ENCODE results near the gene DLK2. TPM values are rescaled to one million over a fixed set of nuclear protein-coding genes. Genes with fewer than 3 reads are reported as not detected.

The DLK2 gene
- total and polyA plus RNA-seq, 2 experiments from 2014 or later, result 0.21 to 0.47 TPM

DNA sequence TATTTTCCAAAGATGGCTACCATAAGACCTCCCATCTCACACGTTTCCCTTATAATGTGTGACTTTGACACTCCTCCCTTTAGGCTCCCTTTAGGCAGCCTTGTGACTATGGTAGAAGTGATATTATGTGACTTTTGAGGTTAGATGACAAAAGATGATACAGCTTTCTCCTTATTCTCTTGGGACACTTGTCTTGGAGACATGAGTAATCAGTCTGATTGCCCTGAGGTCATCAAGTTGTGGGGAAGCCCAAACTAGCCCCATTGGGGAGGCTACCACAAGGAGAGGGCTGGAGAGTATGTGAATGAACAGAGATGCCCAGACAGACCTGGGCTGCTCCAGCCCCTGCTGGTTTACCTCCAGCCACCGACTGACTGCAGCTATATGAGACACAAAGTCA lies 10.6 kb upstream of the DLK2 start:
- DNase-seq (ENCODE audit: low spot score) (no peak), ATAC-seq (no peak)
- H3K4me1 Mint-ChIP-seq, result peaks cover 5% of the 10 kb centered on the region
- TF ChIP-seq ZNF331 (CRISPR knock-in tag; IDR thresholded peaks at IDR 0.05; ENCODE audit: low read depth), result no peak
- no peak for TF ChIP-seq ZNF114 (CRISPR knock-in tag; IDR thresholded peaks at IDR 0.05)
- no peak for TF ChIP-seq CREB1 (CRISPR knock-in tag; IDR thresholded peaks at IDR 0.05; ENCODE audit: low read depth)
- no peak for TF ChIP-seq EZH2 (IDR thresholded peaks at IDR 0.05; ENCODE audit: low read depth, unreplicated experiment)
- TF ChIP-seq, protein P1, sequence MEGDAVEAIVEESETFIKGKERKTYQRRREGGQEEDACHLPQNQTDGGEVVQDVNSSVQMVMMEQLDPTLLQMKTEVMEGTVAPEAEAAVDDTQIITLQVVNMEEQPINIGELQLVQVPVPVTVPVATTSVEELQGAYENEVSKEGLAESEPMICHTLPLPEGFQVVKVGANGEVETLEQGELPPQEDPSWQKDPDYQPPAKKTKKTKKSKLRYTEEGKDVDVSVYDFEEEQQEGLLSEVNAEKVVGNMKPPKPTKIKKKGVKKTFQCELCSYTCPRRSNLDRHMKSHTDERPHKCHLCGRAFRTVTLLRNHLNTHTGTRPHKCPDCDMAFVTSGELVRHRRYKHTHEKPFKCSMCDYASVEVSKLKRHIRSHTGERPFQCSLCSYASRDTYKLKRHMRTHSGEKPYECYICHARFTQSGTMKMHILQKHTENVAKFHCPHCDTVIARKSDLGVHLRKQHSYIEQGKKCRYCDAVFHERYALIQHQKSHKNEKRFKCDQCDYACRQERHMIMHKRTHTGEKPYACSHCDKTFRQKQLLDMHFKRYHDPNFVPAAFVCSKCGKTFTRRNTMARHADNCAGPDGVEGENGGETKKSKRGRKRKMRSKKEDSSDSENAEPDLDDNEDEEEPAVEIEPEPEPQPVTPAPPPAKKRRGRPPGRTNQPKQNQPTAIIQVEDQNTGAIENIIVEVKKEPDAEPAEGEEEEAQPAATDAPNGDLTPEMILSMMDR (conservative IDR thresholded peaks at IDR 0.05; ENCODE audit: low read depth in 2 of 2), result no peak
- TF ChIP-seq POLR2AphosphoS5 (IDR thresholded peaks at IDR 0.05; ENCODE audit: low read depth), result no peak
- TF ChIP-seq JUNB (IDR thresholded peaks at IDR 0.05; ENCODE audit: unreplicated experiment), result no peak
- no peak for TF ChIP-seq STAT1 (IDR thresholded peaks at IDR 0.05; ENCODE audit: unreplicated experiment)
- no peak for TF ChIP-seq NANOG (IDR thresholded peaks at IDR 0.05; ENCODE audit: borderline replicate concordance)
- TF ChIP-seq, protein P2, sequence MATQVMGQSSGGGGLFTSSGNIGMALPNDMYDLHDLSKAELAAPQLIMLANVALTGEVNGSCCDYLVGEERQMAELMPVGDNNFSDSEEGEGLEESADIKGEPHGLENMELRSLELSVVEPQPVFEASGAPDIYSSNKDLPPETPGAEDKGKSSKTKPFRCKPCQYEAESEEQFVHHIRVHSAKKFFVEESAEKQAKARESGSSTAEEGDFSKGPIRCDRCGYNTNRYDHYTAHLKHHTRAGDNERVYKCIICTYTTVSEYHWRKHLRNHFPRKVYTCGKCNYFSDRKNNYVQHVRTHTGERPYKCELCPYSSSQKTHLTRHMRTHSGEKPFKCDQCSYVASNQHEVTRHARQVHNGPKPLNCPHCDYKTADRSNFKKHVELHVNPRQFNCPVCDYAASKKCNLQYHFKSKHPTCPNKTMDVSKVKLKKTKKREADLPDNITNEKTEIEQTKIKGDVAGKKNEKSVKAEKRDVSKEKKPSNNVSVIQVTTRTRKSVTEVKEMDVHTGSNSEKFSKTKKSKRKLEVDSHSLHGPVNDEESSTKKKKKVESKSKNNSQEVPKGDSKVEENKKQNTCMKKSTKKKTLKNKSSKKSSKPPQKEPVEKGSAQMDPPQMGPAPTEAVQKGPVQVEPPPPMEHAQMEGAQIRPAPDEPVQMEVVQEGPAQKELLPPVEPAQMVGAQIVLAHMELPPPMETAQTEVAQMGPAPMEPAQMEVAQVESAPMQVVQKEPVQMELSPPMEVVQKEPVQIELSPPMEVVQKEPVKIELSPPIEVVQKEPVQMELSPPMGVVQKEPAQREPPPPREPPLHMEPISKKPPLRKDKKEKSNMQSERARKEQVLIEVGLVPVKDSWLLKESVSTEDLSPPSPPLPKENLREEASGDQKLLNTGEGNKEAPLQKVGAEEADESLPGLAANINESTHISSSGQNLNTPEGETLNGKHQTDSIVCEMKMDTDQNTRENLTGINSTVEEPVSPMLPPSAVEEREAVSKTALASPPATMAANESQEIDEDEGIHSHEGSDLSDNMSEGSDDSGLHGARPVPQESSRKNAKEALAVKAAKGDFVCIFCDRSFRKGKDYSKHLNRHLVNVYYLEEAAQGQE (IDR thresholded peaks at IDR 0.05; ENCODE audit: unreplicated experiment), result no peak
- TF ChIP-seq, protein P3, sequence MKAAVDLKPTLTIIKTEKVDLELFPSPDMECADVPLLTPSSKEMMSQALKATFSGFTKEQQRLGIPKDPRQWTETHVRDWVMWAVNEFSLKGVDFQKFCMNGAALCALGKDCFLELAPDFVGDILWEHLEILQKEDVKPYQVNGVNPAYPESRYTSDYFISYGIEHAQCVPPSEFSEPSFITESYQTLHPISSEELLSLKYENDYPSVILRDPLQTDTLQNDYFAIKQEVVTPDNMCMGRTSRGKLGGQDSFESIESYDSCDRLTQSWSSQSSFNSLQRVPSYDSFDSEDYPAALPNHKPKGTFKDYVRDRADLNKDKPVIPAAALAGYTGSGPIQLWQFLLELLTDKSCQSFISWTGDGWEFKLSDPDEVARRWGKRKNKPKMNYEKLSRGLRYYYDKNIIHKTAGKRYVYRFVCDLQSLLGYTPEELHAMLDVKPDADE (IDR thresholded peaks at IDR 0.05), result no peak
- TF ChIP-seq, protein P4, sequence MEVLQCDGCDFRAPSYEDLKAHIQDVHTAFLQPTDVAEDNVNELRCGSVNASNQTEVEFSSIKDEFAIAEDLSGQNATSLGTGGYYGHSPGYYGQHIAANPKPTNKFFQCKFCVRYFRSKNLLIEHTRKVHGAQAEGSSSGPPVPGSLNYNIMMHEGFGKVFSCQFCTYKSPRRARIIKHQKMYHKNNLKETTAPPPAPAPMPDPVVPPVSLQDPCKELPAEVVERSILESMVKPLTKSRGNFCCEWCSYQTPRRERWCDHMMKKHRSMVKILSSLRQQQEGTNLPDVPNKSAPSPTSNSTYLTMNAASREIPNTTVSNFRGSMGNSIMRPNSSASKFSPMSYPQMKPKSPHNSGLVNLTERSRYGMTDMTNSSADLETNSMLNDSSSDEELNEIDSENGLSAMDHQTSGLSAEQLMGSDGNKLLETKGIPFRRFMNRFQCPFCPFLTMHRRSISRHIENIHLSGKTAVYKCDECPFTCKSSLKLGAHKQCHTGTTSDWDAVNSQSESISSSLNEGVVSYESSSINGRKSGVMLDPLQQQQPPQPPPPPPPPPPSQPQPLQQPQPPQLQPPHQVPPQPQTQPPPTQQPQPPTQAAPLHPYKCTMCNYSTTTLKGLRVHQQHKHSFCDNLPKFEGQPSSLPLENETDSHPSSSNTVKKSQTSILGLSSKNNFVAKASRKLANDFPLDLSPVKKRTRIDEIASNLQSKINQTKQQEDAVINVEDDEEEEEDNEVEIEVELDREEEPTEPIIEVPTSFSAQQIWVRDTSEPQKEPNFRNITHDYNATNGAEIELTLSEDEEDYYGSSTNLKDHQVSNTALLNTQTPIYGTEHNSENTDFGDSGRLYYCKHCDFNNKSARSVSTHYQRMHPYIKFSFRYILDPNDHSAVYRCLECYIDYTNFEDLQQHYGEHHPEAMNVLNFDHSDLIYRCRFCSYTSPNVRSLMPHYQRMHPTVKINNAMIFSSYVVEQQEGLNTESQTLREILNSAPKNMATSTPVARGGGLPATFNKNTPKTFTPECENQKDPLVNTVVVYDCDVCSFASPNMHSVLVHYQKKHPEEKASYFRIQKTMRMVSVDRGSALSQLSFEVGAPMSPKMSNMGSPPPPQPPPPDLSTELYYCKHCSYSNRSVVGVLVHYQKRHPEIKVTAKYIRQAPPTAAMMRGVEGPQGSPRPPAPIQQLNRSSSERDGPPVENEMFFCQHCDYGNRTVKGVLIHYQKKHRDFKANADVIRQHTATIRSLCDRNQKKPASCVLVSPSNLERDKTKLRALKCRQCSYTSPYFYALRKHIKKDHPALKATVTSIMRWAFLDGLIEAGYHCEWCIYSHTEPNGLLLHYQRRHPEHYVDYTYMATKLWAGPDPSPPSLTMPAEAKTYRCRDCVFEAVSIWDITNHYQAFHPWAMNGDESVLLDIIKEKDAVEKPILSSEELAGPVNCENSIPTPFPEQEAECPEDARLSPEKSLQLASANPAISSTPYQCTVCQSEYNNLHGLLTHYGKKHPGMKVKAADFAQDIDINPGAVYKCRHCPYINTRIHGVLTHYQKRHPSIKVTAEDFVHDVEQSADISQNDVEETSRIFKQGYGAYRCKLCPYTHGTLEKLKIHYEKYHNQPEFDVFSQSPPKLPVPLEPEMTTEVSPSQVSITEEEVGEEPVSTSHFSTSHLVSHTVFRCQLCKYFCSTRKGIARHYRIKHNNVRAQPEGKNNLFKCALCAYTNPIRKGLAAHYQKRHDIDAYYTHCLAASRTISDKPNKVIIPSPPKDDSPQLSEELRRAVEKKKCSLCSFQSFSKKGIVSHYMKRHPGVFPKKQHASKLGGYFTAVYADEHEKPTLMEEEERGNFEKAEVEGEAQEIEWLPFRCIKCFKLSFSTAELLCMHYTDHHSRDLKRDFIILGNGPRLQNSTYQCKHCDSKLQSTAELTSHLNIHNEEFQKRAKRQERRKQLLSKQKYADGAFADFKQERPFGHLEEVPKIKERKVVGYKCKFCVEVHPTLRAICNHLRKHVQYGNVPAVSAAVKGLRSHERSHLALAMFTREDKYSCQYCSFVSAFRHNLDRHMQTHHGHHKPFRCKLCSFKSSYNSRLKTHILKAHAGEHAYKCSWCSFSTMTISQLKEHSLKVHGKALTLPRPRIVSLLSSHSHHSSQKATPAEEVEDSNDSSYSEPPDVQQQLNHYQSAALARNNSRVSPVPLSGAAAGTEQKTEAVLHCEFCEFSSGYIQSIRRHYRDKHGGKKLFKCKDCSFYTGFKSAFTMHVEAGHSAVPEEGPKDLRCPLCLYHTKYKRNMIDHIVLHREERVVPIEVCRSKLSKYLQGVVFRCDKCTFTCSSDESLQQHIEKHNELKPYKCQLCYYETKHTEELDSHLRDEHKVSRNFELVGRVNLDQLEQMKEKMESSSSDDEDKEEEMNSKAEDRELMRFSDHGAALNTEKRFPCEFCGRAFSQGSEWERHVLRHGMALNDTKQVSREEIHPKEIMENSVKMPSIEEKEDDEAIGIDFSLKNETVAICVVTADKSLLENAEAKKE (CRISPR knock-in tag; IDR thresholded peaks at IDR 0.05), result no peak
- TF ChIP-seq EZH2phosphoT487 (IDR thresholded peaks at IDR 0.05; ENCODE audit: unreplicated experiment), result no peak
- Histone ChIP-seq H3K27ac (ENCODE audit: low read depth) (no peak overlapping the region), H3K27me3 (ENCODE audit: insufficient read depth) (no peaks in the 10 kb centered on the region), H3K79me2 (replicated peaks; ENCODE audit: insufficient read depth) (no peaks in the 10 kb centered on the region), H4K20me1 (replicated peaks; ENCODE audit: insufficient read depth) (no peaks in the 10 kb centered on the region; the same call in 1 of the 2 replicates), H3K4me2 (no peak overlapping the region), H3K4me3 (no peak overlapping the region), H3K4me1 (ENCODE audit: insufficient read depth) (no peaks in the 10 kb centered on the region), H2AFZ (no peak overlapping the region), H3K9me2 (ENCODE audit: insufficient read depth) (no peaks in the 10 kb centered on the region), H3F3A (replicated peaks; ENCODE audit: low read depth) (no peaks in the 10 kb centered on the region), H3K36me3 (ENCODE audit: insufficient read depth) (no peaks in the 10 kb centered on the region)
- peaks cover 10% of the 10 kb centered on the region for H3K27me3 Mint-ChIP-seq (ENCODE audit: insufficient read depth, low read depth, poor library complexity)
- H3K9me3 Mint-ChIP-seq, result no peaks in the 10 kb centered on the region
- H3K4me3 Mint-ChIP-seq, result no peak overlapping the region
- H3K36me3 Mint-ChIP-seq (ENCODE audit: low read depth), result no peaks in the 10 kb centered on the region
- H3K27ac Mint-ChIP-seq, result no peak overlapping the region

Data from GM23338 (cell line).